Measurements from ENCODE around the gene B3GALNT2.

B3GALNT2 gene

GRCh38 chr1:235424092-235424491 lies 80.2 kb downstream of the B3GALNT2 start:
- no peak for TF ChIP-seq TAF1 (IDR thresholded peaks at IDR 0.05; ENCODE audit: borderline replicate concordance, insufficient read depth, low read length)
- no peak for TF ChIP-seq POLR2AphosphoS5 (IDR thresholded peaks at IDR 0.05; ENCODE audit: low read depth, low read length)
- no peak for TF ChIP-seq FOXP2 (optimal IDR thresholded peaks at IDR 0.05; ENCODE audit: borderline replicate concordance, extremely low read depth, extremely low read length, insufficient read depth)
- no peak for TF ChIP-seq REST (IDR thresholded peaks at IDR 0.05; ENCODE audit: insufficient read depth in 1 of 2, low read depth in 2 of 2, low read length in 2 of 2)
- no peak for TF ChIP-seq SIN3A (IDR thresholded peaks at IDR 0.05; ENCODE audit: borderline replicate concordance, insufficient read depth, low read length)

GRCh38 chr1:235423214-235423652 lies 81.0 kb downstream of the B3GALNT2 start:
- TF ChIP-seq TAF1 (IDR thresholded peaks at IDR 0.05; ENCODE audit: borderline replicate concordance, insufficient read depth, low read length): no peak

DNA sequence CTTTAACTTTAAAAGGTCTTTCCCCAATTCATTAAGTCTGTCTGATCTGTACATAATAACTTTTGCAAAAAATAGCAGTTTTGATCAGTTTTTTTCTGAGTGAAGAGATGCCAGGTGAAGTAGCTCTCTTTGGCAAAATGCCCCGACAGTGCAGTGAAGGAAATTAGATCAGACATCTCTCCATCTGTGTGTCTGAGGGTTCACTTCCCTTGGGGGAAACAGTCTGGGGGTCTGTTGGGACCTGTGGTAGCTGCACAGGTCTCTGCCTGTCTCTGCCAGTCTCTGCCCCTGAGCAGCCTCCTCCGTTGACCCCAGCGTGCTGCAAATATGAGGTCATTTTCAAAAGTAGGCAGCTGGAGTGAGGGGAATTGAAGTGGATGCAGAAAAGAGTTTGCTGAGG lies 82.5 kb downstream of the B3GALNT2 start:
- no peak for TF ChIP-seq SIN3A (IDR thresholded peaks at IDR 0.05; ENCODE audit: borderline replicate concordance, insufficient read depth, low read length)
- TF ChIP-seq REST (IDR thresholded peaks at IDR 0.05; ENCODE audit: insufficient read depth in 1 of 2, low read depth in 2 of 2, low read length in 2 of 2): no peak
- TF ChIP-seq TAF1 (IDR thresholded peaks at IDR 0.05; ENCODE audit: borderline replicate concordance, insufficient read depth, low read length): no peak
- no peak for TF ChIP-seq POLR2AphosphoS5 (IDR thresholded peaks at IDR 0.05; ENCODE audit: low read depth, low read length)
- TF ChIP-seq FOXP2 (optimal IDR thresholded peaks at IDR 0.05; ENCODE audit: borderline replicate concordance, extremely low read depth, extremely low read length, insufficient read depth): no peak

- TF ChIP-seq POLR2AphosphoS5 (IDR thresholded peaks at IDR 0.05; ENCODE audit: low read depth, low read length) (no peak), REST (IDR thresholded peaks at IDR 0.05; ENCODE audit: insufficient read depth in 1 of 2, low read depth in 2 of 2, low read length in 2 of 2) (no peak), TAF1 (IDR thresholded peaks at IDR 0.05; ENCODE audit: borderline replicate concordance, insufficient read depth, low read length) (no peak), SIN3A (IDR thresholded peaks at IDR 0.05; ENCODE audit: borderline replicate concordance, insufficient read depth, low read length) (no peak), FOXP2 (optimal IDR thresholded peaks at IDR 0.05; ENCODE audit: borderline replicate concordance, extremely low read depth, extremely low read length, insufficient read depth) (no peak)
These were observed 87.1 kb downstream of the B3GALNT2 start for GRCh38 chr1:235417086-235417697.

DNA sequence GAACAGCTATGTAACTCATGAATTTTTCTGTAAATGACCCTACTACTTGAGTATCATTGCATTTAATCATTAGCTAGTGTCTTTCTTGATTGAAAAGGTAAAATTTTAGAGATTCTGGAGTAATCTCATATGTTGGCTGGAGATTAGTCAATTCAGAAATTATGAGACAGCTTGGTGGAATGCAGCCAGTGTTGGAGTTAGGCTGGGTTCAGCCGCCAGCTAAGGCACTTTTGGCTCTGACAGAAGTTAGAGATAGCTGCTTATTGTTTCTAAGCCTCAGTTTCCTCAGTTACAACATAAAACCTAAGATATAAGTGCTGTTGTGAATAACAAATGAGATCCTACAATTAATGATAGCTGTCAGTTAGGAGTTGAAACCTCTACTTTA lies 87.6 kb downstream of the B3GALNT2 start:
- TF ChIP-seq POLR2AphosphoS5 (IDR thresholded peaks at IDR 0.05; ENCODE audit: low read depth, low read length): no peak
- TF ChIP-seq FOXP2 (optimal IDR thresholded peaks at IDR 0.05; ENCODE audit: borderline replicate concordance, extremely low read depth, extremely low read length, insufficient read depth): no peak
- TF ChIP-seq REST (IDR thresholded peaks at IDR 0.05; ENCODE audit: insufficient read depth in 1 of 2, low read depth in 2 of 2, low read length in 2 of 2): no peak
- no peak for TF ChIP-seq TAF1 (IDR thresholded peaks at IDR 0.05; ENCODE audit: borderline replicate concordance, insufficient read depth, low read length)
- no peak for TF ChIP-seq SIN3A (IDR thresholded peaks at IDR 0.05; ENCODE audit: borderline replicate concordance, insufficient read depth, low read length)

All from PFSK-1 (cell line).